CD14-positive monocyte (primary cell): ENCODE results near the gene KCNA1. TPM values are rescaled to one million over a fixed set of nuclear protein-coding genes. Genes with fewer than 3 reads are reported as not detected.

Experiments used
- DNase-seq, 3 donors: peaks; one replicate each; pipeline ENCODE4 v3.0.0-alpha.2; 2011 to 2022
- H2AFZ ChIP-seq: 2 replicates; pipeline ENCODE4 v1.6.0; 2012; ENCODE audit warnings: mild to moderate bottlenecking, low read depth, low read length, inconsistent platforms; ENCODE audit not compliant: insufficient read depth, poor library complexity, severe bottlenecking
- H3K27ac ChIP-seq, 2 donors: 1 replicate in 1 of 2; 2 replicates in 1 of 2; pipeline ENCODE4 v1.5.1; 2012 to 2013; ENCODE audit warnings: low read length in 2 of 2, control low read depth in 1 of 2, inconsistent platforms in 1 of 2, low read depth in 1 of 2, mild to moderate bottlenecking in 1 of 2
- H3K27me3 ChIP-seq, 2 donors: one replicate each; pipeline versions ENCODE4 v1.6.0 to v1.6.1; 2011 to 2013; ENCODE audit warnings: low read length in 2 of 2; ENCODE audit not compliant: control insufficient read depth in 2 of 2, insufficient read depth in 2 of 2
- H3K36me3 ChIP-seq, 2 donors: replicated peaks in 1 of 2; 1 replicate in 1 of 2; 2 replicates in 1 of 2; pipeline versions ENCODE4 v1.5.1 to v1.6.1; 2012 to 2013; ENCODE audit warnings: low read length in 2 of 2, control low read depth in 1 of 2, inconsistent platforms in 1 of 2, mild to moderate bottlenecking in 1 of 2; ENCODE audit not compliant: insufficient read depth in 2 of 2, control insufficient read depth in 1 of 2
- H3K4me1 ChIP-seq, 2 donors: 1 replicate in 1 of 2; 2 replicates in 1 of 2; pipeline versions ENCODE4 v1.5.1 to v1.6.1; 2012 to 2013; ENCODE audit warnings: low read length in 2 of 2, control low read depth in 1 of 2, inconsistent platforms in 1 of 2, mild to moderate bottlenecking in 1 of 2, moderate library complexity in 1 of 2; ENCODE audit not compliant: insufficient read depth in 2 of 2, control insufficient read depth in 1 of 2
- H3K4me2 ChIP-seq: replicated peaks from 2 replicates; pipeline ENCODE3; 2012; ENCODE audit warnings: low read length, moderate library complexity, mild to moderate bottlenecking; ENCODE audit not compliant: poor library complexity, severe bottlenecking; ENCODE audit errors: extremely low read depth
- H3K4me3 ChIP-seq, 3 experiments: fragments of 200-600 bp in 1 of 3; sonication (generic) in 1 of 3; replicated peaks in 1 of 3; 1 replicate in 2 of 3; 2 replicates in 1 of 3; pipeline ENCODE4 v1.5.1; 2011 to 2013; ENCODE audit warnings: low read length in 3 of 3, mild to moderate bottlenecking in 3 of 3, control low read depth in 2 of 3, low read depth in 2 of 3, inconsistent platforms in 1 of 3, moderate library complexity in 1 of 3
- H3K79me2 ChIP-seq: 2 replicates; pipeline ENCODE4 v1.6.0; 2012; ENCODE audit warnings: mild to moderate bottlenecking, control low read depth, inconsistent platforms, low read length, moderate library complexity; ENCODE audit not compliant: insufficient read depth
- H3K9ac ChIP-seq: 2 replicates; pipeline ENCODE4 v1.6.0; 2017; ENCODE audit warnings: low read length, mild to moderate bottlenecking; ENCODE audit not compliant: insufficient read depth, poor library complexity, severe bottlenecking
- H3K9me3 ChIP-seq, 2 donors: replicated peaks in 1 of 2; 1 replicate in 1 of 2; 2 replicates in 1 of 2; pipeline versions ENCODE4 v1.5.1 to v1.6.1; 2012 to 2013; ENCODE audit warnings: low read length in 2 of 2, control low read depth in 1 of 2; ENCODE audit not compliant: control insufficient read depth in 1 of 2, insufficient read depth in 1 of 2
- H4K20me1 ChIP-seq: 2 replicates; pipeline ENCODE4 v1.6.0; 2012; ENCODE audit warnings: mild to moderate bottlenecking, low read length, control low read depth, moderate library complexity; ENCODE audit not compliant: insufficient read depth
- H3K27ac Mint-ChIP-seq, 7 donors: one replicate each; pipeline ENCODE4 v1.8.0; 2020; ENCODE audit warnings: mild to moderate bottlenecking in 7 of 7, mixed read lengths in 7 of 7, moderate library complexity in 6 of 7, inconsistent platforms in 2 of 7
- H3K27me3 Mint-ChIP-seq, 3 donors: one replicate each; pipeline ENCODE4 v1.8.0; 2021 to 2022; ENCODE audit warnings: low read depth in 3 of 3, mild to moderate bottlenecking in 3 of 3, mixed read lengths in 3 of 3, moderate library complexity in 3 of 3, inconsistent platforms in 1 of 3
- H3K36me3 Mint-ChIP-seq, 2 donors: one replicate each; pipeline ENCODE4 v1.8.0; 2020; ENCODE audit warnings: mixed read lengths in 2 of 2, inconsistent platforms in 1 of 2, mild to moderate bottlenecking in 1 of 2
- H3K4me1 Mint-ChIP-seq: one replicate; pipeline ENCODE4 v1.8.0; 2020; ENCODE audit warnings: mild to moderate bottlenecking, mixed read lengths
- H3K4me3 Mint-ChIP-seq, 2 donors: one replicate each; pipeline ENCODE4 v1.8.0; 2020; ENCODE audit warnings: mild to moderate bottlenecking in 2 of 2, mixed read lengths in 2 of 2, moderate library complexity in 1 of 2
- H3K9me3 Mint-ChIP-seq, 7 donors: one replicate each; pipeline ENCODE4 v1.8.0; 2020 to 2022; ENCODE audit warnings: mixed read lengths in 7 of 7, mild to moderate bottlenecking in 6 of 7, moderate library complexity in 6 of 7, inconsistent platforms in 2 of 7
- WGBS: methylation state at CpG from one replicate; pipeline ENCODE4 v1.1.5; 2013; ENCODE audit warnings: missing lambda C conversion rate; ENCODE audit not compliant: insufficient coverage; 5-methylcytosine and 5-hydroxymethylcytosine counted together
- intact Hi-C, 2 donors: fragments of 100-400 bp; cut with micrococcal nuclease; formaldehyde crosslinking; loops; one replicate each; pipeline versions ENCODE4 v1.15.0 to v1.15.1; 2023
- polyA plus RNA-seq, 3 donors: library from polyadenylated mRNA; depleted of rRNA in 1 of 3; unstranded in 2 of 3; stranded (reverse) in 1 of 3; fragments of 300-500 nt in 2 of 3; fragments of >200 nt in 1 of 3; fragmentation: Illumina TruSeq in 2 of 3; gene quantifications; 1 replicate in 2 of 3; 2 replicates in 1 of 3; pipeline ENCODE4 v1.2.3, GENCODE V29; 2012 to 2021
- TF ChIP-seq, protein P1 (sequence below): fragments of 200-600 bp; IDR thresholded peaks from one replicate; pipeline ENCODE4 v1.8.0; 2022; ENCODE audit warnings: antibody characterized with exemption, mild to moderate bottlenecking

KCNA1 gene
- polyA plus RNA-seq, 3 donors, result not detected

DNA sequence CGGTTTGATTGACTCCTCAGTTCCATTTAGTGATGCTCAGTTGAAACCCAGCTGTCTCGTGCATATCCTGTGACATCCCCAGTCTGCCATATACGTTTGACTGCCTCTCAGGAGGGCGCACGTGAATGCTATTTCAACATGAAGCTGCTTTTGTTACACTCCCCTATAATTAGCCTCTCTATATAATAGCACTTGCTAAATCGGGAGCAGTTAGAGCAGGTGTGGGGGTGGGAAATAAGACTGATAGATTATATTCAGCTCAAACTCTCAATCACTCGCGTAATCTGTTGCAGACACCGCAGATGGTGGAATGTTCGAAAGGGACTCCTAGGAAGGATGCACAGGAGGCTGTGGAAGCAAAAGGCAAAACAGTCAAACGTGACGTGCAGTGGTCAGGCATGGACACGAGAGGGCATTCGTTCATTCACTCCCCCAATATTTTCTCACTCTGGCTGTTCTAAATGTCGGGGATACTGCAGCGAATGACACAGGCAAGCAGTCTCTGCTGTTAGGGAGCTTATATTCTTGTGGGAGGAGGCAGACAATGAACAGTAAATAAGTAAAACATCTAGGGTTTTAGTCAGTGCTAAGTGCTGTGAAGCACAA, 29.8 kb downstream of the KCNA1 start:
- Histone ChIP-seq H3K4me2 (no peak overlapping the region), H2AFZ (no peak overlapping the region), H3K27ac (no peak overlapping the region), H3K4me1 (no peaks in the 10 kb centered on the region), H3K36me3 (no peaks in the 10 kb centered on the region), H3K9ac (no peak overlapping the region), H3K27me3 (peaks cover 0 to 2% of the 10 kb centered on the region in 2 donors), H3K9me3 (no peaks in the 10 kb centered on the region), H4K20me1 (no peaks in the 10 kb centered on the region), H3K79me2 (no peaks in the 10 kb centered on the region), H3K4me3 (no peak overlapping the region)
- Mint-ChIP-seq H3K4me1 (peaks cover 4% of the 10 kb centered on the region), H3K27ac (no peak overlapping the region), H3K27me3 (peaks cover 1 to 9% (median 5%) of the 10 kb centered on the region in 3 donors), H3K4me3 (no peak overlapping the region), H3K9me3 (no peaks in the 10 kb centered on the region), H3K36me3 (no peaks in the 10 kb centered on the region)
- intact Hi-C loops, result no loop called here
- TF ChIP-seq, protein P1, sequence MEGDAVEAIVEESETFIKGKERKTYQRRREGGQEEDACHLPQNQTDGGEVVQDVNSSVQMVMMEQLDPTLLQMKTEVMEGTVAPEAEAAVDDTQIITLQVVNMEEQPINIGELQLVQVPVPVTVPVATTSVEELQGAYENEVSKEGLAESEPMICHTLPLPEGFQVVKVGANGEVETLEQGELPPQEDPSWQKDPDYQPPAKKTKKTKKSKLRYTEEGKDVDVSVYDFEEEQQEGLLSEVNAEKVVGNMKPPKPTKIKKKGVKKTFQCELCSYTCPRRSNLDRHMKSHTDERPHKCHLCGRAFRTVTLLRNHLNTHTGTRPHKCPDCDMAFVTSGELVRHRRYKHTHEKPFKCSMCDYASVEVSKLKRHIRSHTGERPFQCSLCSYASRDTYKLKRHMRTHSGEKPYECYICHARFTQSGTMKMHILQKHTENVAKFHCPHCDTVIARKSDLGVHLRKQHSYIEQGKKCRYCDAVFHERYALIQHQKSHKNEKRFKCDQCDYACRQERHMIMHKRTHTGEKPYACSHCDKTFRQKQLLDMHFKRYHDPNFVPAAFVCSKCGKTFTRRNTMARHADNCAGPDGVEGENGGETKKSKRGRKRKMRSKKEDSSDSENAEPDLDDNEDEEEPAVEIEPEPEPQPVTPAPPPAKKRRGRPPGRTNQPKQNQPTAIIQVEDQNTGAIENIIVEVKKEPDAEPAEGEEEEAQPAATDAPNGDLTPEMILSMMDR, result no peak
- no peak for DNase-seq
- WGBS, result 71% methylated on average over 1 of the region's 16 CpGs

DNA sequence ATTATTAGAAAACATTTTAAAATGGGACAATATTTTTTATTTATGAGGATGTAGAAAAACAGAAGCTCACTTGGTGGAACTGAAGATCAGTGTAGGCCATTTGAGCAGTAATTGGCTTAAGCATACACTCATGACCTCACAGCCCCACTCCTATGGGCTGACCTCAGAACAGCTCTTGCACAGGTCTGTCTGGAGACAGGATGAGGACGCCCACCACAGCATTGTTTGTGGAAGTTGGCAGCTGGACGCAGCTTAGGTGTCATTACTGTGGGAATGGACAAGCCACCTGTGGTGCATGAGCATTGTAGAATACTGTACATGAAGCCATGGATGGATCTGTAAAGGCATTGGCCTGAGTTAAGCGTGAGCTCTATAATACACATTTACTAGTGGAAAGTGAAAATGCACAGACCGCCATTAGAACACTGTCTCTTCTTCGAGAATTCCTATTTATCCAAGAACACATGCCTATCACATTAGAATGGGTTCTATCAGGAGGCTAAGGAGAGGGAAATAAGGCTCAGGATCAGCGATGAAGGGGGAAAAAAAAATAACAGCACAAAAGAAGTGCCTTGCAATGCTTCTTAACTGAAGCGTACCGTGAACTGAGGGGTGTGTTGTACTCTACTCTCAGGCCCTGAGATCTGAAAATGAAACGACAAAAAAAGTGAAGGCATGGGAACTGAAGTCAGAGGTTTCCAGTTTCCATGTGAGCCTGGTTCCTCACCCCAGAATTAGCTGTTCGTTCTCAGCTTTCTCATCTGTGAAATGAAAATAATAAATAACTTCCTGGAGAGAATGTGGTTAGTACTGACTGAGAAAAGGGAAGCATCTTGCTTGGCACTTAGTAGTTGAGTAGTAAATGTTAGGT, 33.6 kb downstream of the KCNA1 start:
- no peaks in the 10 kb centered on the region for H3K36me3 Mint-ChIP-seq
- Histone ChIP-seq H2AFZ (no peak overlapping the region), H3K36me3 (no peaks in the 10 kb centered on the region), H3K4me1 (no peaks in the 10 kb centered on the region), H3K9ac (no peak overlapping the region), H4K20me1 (no peaks in the 10 kb centered on the region), H3K9me3 (no peaks in the 10 kb centered on the region), H3K79me2 (no peaks in the 10 kb centered on the region), H3K4me2 (no peak overlapping the region), H3K27ac (no peak overlapping the region), H3K27me3 (no peaks in the 10 kb centered on the region), H3K4me3 (no peak overlapping the region)
- peaks cover 0 to 11% (median 3%) of the 10 kb centered on the region in 3 donors for H3K27me3 Mint-ChIP-seq
- peak overlapping the region in 1 of 7 donors; percentile 16 for H3K27ac Mint-ChIP-seq
- WGBS, result 100% methylated on average over 2 of the region's 10 CpGs
- H3K9me3 Mint-ChIP-seq, result no peaks in the 10 kb centered on the region
- intact Hi-C loops, result no loop called here
- DNase-seq, result no peak
- no peak overlapping the region for H3K4me3 Mint-ChIP-seq
- TF ChIP-seq, protein P1, result no peak
- peaks cover 4% of the 10 kb centered on the region for H3K4me1 Mint-ChIP-seq
